DOHH2 (cell line): ENCODE measurements around the gene CDKN2AIPNL.

Experiments used
- H3F3A ChIP-seq: fragments of 200-600 bp; sonication (generic), shearing (Covaris generic); 2 replicates; pipeline ENCODE4 v1.6.0; 2016; ENCODE audit warnings: antibody characterized with exemption, mild to moderate bottlenecking; ENCODE audit not compliant: control insufficient read depth, insufficient read depth
- H3K27ac ChIP-seq: fragments of 200-600 bp; sonication (generic); 2 replicates; pipeline ENCODE4 v1.5.1; 2014; ENCODE audit warnings: low read depth, mild to moderate bottlenecking, low read length, moderate library complexity
- H3K27me3 ChIP-seq: fragments of 200-600 bp; sonication (generic); 2 replicates; pipeline ENCODE4 v1.6.1; 2014; ENCODE audit warnings: mild to moderate bottlenecking, low read length, mixed read lengths; ENCODE audit not compliant: control insufficient read depth
- H3K36me3 ChIP-seq: fragments of 200-600 bp; sonication (generic); 2 replicates; pipeline ENCODE4 v1.6.1; 2014; ENCODE audit warnings: mild to moderate bottlenecking, low read length, moderate library complexity, mixed read lengths; ENCODE audit not compliant: control insufficient read depth
- H3K4me1 ChIP-seq: fragments of 200-600 bp; sonication (generic); 2 replicates; pipeline ENCODE4 v1.6.1; 2014; ENCODE audit warnings: mild to moderate bottlenecking, low read length, mixed read lengths; ENCODE audit not compliant: control insufficient read depth
- H3K4me2 ChIP-seq: fragments of 200-600 bp; sonication (generic); 2 replicates; pipeline ENCODE4 v1.6.0; 2014; ENCODE audit warnings: mild to moderate bottlenecking, low read length, moderate library complexity
- H3K4me3 ChIP-seq: fragments of 200-600 bp; sonication (generic); 2 replicates; pipeline ENCODE4 v1.5.1; 2014; ENCODE audit warnings: mild to moderate bottlenecking, low read length, mixed read lengths
- H3K79me2 ChIP-seq: fragments of 200-600 bp; sonication (generic); 2 replicates; pipeline ENCODE4 v1.6.1; 2014; ENCODE audit warnings: mild to moderate bottlenecking, low read length, mixed read lengths; ENCODE audit not compliant: control insufficient read depth
- H3K9me2 ChIP-seq: fragments of 200-600 bp; sonication (generic); replicated peaks from 2 replicates; pipeline ENCODE4 v1.6.1; 2014; ENCODE audit warnings: mild to moderate bottlenecking, low read length, mixed read lengths; ENCODE audit not compliant: control insufficient read depth
- H3K9me3 ChIP-seq: fragments of 200-600 bp; sonication (generic); 2 replicates; pipeline ENCODE4 v1.6.1; 2014; ENCODE audit warnings: antibody characterized with exemption, low read length, mixed read lengths; ENCODE audit not compliant: control insufficient read depth, insufficient read depth
- H4K20me1 ChIP-seq: fragments of 200-600 bp; sonication (generic); 2 replicates; pipeline ENCODE4 v1.6.0; 2014; ENCODE audit warnings: low read depth, mild to moderate bottlenecking, antibody characterized with exemption, low read length, moderate library complexity; ENCODE audit not compliant: control insufficient read depth, insufficient read depth
- CTCF ChIP-seq: fragments of 200-600 bp; sonication (generic); IDR thresholded peaks from one replicate; pipeline ENCODE4 v1.5.1; 2014; ENCODE audit warnings: antibody characterized with exemption, mild to moderate bottlenecking, low read depth, low read length; ENCODE audit not compliant: poor library complexity, severe bottlenecking
- EZH2phosphoT487 ChIP-seq: fragments of 200-600 bp; sonication (generic); IDR thresholded peaks from 2 replicates; pipeline ENCODE4 v1.6.1; 2017; ENCODE audit warnings: borderline replicate concordance, mild to moderate bottlenecking, antibody characterized with exemption, low read length, moderate library complexity, mixed read lengths

Gene CDKN2AIPNL

DNA sequence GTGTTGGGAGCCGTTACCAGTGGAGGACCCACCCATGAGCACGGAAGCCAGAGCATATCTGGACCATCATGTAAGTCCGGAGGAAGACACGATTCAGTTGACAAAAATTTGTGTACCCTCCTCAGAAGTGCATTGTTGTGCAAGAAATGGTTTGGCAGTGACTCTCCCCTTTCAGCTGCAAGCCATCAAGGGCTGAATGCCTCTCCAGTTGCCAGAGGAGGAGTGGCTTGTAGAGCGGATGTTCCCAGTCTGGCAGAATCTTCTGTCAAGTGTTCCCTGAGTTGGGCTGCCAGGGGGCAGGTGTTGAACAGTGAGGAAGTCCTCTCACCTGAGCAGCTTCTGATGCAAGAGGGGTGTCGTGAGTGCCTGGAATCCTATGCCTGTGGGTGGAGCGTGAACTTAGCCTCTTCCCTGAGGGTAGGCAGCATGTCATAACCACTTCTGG is 27.6 kb upstream of the CDKN2AIPNL start:
- H3K9me2 ChIP-seq: no peaks in the 10 kb centered on the region
- H3K79me2 ChIP-seq: no peaks in the 10 kb centered on the region
- no peaks in the 10 kb centered on the region for H3K9me3 ChIP-seq
- no peak overlapping the region for H3K4me3 ChIP-seq
- no peaks in the 10 kb centered on the region for H4K20me1 ChIP-seq
- H3K36me3 ChIP-seq: no peaks in the 10 kb centered on the region
- no peak for TF ChIP-seq CTCF
- TF ChIP-seq EZH2phosphoT487: no peak
- H3K4me1 ChIP-seq: peaks cover 17% of the 10 kb centered on the region
- no peak overlapping the region for H3K27ac ChIP-seq
- no peak overlapping the region for H3K4me2 ChIP-seq
- no peaks in the 10 kb centered on the region for H3K27me3 ChIP-seq
- H3F3A ChIP-seq: no peaks in the 10 kb centered on the region

GRCh38 chr5:134438721-134439123 is 27.0 kb upstream of the CDKN2AIPNL start:
- Histone ChIP-seq H3K36me3 (no peaks in the 10 kb centered on the region), H3F3A (no peaks in the 10 kb centered on the region), H3K9me2 (no peaks in the 10 kb centered on the region), H3K4me1 (peaks cover 17% of the 10 kb centered on the region), H3K4me2 (no peak overlapping the region), H3K27ac (no peak overlapping the region), H3K9me3 (no peaks in the 10 kb centered on the region), H3K4me3 (no peak overlapping the region), H4K20me1 (no peaks in the 10 kb centered on the region), H3K79me2 (no peaks in the 10 kb centered on the region), H3K27me3 (no peaks in the 10 kb centered on the region)
- no peak for TF ChIP-seq CTCF
- no peak for TF ChIP-seq EZH2phosphoT487

DNA sequence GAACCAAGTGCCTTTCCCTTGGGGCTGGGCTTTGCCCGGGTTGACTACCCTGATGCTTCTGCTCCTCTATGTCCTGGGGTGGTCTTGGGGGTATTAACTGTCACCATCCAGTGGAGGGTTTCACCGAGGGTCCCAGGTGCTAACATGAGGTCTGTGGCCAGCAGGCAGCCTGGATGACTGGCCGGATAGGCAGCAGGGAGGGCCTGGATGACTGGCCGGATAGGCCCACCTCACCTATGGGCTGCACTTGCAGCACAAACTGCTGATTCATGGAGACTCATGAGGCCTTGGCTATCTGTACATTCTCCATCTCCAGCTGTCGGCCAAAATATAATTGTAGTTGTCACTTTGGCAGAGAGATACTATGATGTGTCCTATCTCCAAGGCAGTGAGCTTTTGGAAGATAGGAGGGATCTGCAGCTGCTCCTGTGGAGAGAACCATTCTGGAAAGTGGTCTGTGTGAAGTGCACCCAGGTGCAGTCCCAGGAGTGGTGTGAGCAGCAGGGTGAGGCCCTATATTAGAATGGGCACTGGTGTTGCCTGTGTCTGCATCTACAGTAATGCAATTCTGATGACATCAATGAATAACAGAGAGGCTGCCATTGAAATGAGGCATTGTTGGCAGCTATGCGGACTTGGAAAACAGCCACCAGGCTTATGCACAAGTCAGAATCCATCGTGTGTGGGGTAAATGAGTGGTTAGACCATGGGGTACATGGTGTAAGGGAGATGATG is 26.3 kb upstream of the CDKN2AIPNL start:
- Histone ChIP-seq H3K4me2 (no peak overlapping the region), H4K20me1 (no peaks in the 10 kb centered on the region), H3K4me3 (no peak overlapping the region), H3K36me3 (no peaks in the 10 kb centered on the region), H3K9me2 (no peaks in the 10 kb centered on the region), H3K27ac (no peak overlapping the region), H3K27me3 (no peaks in the 10 kb centered on the region), H3K4me1 (peaks cover 17% of the 10 kb centered on the region), H3K9me3 (no peaks in the 10 kb centered on the region), H3F3A (no peaks in the 10 kb centered on the region), H3K79me2 (no peaks in the 10 kb centered on the region)
- no peak for TF ChIP-seq CTCF
- TF ChIP-seq EZH2phosphoT487: no peak
